Neuronal stem cell (in vitro differentiated cells): ENCODE data around the gene CNN1.

Source experiments
- DNase-seq: peaks from one replicate; pipeline ENCODE4 v3.0.0-alpha.2; 2013; ENCODE audit warnings: low spot score
- H2AFZ ChIP-seq: one replicate; pipeline ENCODE4 v1.6.1; 2013; ENCODE audit warnings: mild to moderate bottlenecking, low read length, inconsistent platforms
- H2AK5ac ChIP-seq: 2 replicates; pipeline ENCODE4 v1.6.1; 2013; ENCODE audit warnings: low read depth, mild to moderate bottlenecking, inconsistent platforms, low read length, moderate library complexity, mixed read lengths
- H2BK120ac ChIP-seq: 2 replicates; pipeline ENCODE4 v1.6.1; 2013; ENCODE audit warnings: low read depth, mild to moderate bottlenecking, inconsistent platforms, low read length, moderate library complexity, mixed read lengths
- H2BK12ac ChIP-seq: one replicate; pipeline ENCODE4 v1.6.1; 2013; ENCODE audit warnings: low read length, inconsistent platforms
- H2BK15ac ChIP-seq: 2 replicates; pipeline ENCODE4 v1.6.1; 2013; ENCODE audit warnings: mild to moderate bottlenecking, low read length, inconsistent platforms, mixed read lengths
- H2BK5ac ChIP-seq: one replicate; pipeline ENCODE4 v1.6.1; 2013; ENCODE audit warnings: inconsistent platforms, mild to moderate bottlenecking, low read length, moderate library complexity
- H3K14ac ChIP-seq: one replicate; pipeline ENCODE4 v1.6.1; 2013; ENCODE audit warnings: low read length, inconsistent platforms
- H3K18ac ChIP-seq: 2 replicates; pipeline ENCODE4 v1.6.1; 2013; ENCODE audit warnings: low read length, inconsistent platforms
- H3K23ac ChIP-seq: 2 replicates; pipeline ENCODE4 v1.6.1; 2013; ENCODE audit warnings: low read depth, mild to moderate bottlenecking, mixed read lengths, low read length, inconsistent platforms; ENCODE audit not compliant: poor library complexity
- H3K27ac ChIP-seq: replicated peaks from 3 replicates; pipeline ENCODE4 v1.5.1; 2013; ENCODE audit warnings: low read length, inconsistent platforms
- H3K27me3 ChIP-seq, 3 experiments: 2 replicates each; pipeline ENCODE4 v1.6.1; 2013; ENCODE audit warnings: low read length in 3 of 3, mild to moderate bottlenecking in 2 of 3, inconsistent platforms in 1 of 3, low read depth in 1 of 3, mixed read lengths in 1 of 3, moderate library complexity in 1 of 3; ENCODE audit not compliant: control insufficient read depth in 3 of 3, insufficient read depth in 3 of 3
- H3K36me3 ChIP-seq, 2 donors: replicated peaks in 1 of 2; 2 replicates each; pipeline ENCODE4 v1.6.1; 2013; ENCODE audit warnings: low read length in 2 of 2; ENCODE audit not compliant: control insufficient read depth in 2 of 2, insufficient read depth in 2 of 2
- H3K4ac ChIP-seq: 2 replicates; pipeline ENCODE4 v1.6.1; 2013; ENCODE audit warnings: inconsistent platforms, mild to moderate bottlenecking, low read length, moderate library complexity
- H3K4me1 ChIP-seq, 2 donors: 1 replicate in 1 of 2; 2 replicates in 1 of 2; pipeline ENCODE4 v1.6.1; 2013; ENCODE audit warnings: low read length in 2 of 2, low read depth in 1 of 2; ENCODE audit not compliant: control insufficient read depth in 2 of 2, insufficient read depth in 1 of 2
- H3K4me2 ChIP-seq: one replicate; pipeline ENCODE4 v1.6.1; 2013; ENCODE audit warnings: mild to moderate bottlenecking, low read length, inconsistent platforms; ENCODE audit not compliant: insufficient read depth, poor library complexity, severe bottlenecking
- H3K4me3 ChIP-seq, 2 donors: 2 replicates each; pipeline ENCODE4 v1.5.1; 2013; ENCODE audit warnings: low read length in 2 of 2, mild to moderate bottlenecking in 2 of 2, inconsistent platforms in 1 of 2, moderate library complexity in 1 of 2
- H3K79me1 ChIP-seq: one replicate; pipeline ENCODE4 v1.6.1; 2013; ENCODE audit warnings: low read depth, mild to moderate bottlenecking, inconsistent platforms, low read length, moderate library complexity
- H3K9ac ChIP-seq: one replicate; pipeline ENCODE4 v1.6.1; 2013; ENCODE audit warnings: mild to moderate bottlenecking, low read depth, low read length, inconsistent platforms; ENCODE audit not compliant: poor library complexity
- H3K9me3 ChIP-seq, 2 donors: replicated peaks in 1 of 2; 2 replicates each; pipeline versions ENCODE3 to v1.6.1; 2013; ENCODE audit warnings: low read length in 2 of 2, mild to moderate bottlenecking in 2 of 2, inconsistent platforms in 1 of 2, low read depth in 1 of 2, mixed read lengths in 1 of 2, moderate library complexity in 1 of 2; ENCODE audit not compliant: control insufficient read depth in 2 of 2, insufficient read depth in 1 of 2
- H4K8ac ChIP-seq: one replicate; pipeline ENCODE4 v1.6.1; 2013; ENCODE audit warnings: low read depth, mild to moderate bottlenecking, inconsistent platforms, low read length, moderate library complexity
- H4K91ac ChIP-seq: one replicate; pipeline ENCODE4 v1.6.1; 2013; ENCODE audit warnings: low read length, low read depth, mild to moderate bottlenecking, inconsistent platforms; ENCODE audit not compliant: poor library complexity
- WGBS, 2 donors: extraction: QIAGEN DNeasy Blood & Tissue Kit; methylation state at CpG; one replicate each; pipeline ENCODE4 v1.1.7; 2013; ENCODE audit warnings: missing lambda C conversion rate in 2 of 2, mixed read lengths in 1 of 2; ENCODE audit not compliant: insufficient read length in 2 of 2, insufficient replicate concordance in 1 of 2; ENCODE audit errors: extremely low coverage in 2 of 2; 5-methylcytosine and 5-hydroxymethylcytosine counted together

Gene CNN1

GRCh38 chr19:11534948-11535347 is 3.7 kb upstream of the CNN1 start:
- no CpG with 5 or more reads among the region's 5 CpGs for WGBS, 2 donors
- Histone ChIP-seq H2AK5ac (no peak overlapping the region), H3K23ac (no peak overlapping the region), H2BK12ac (no peak overlapping the region), H3K14ac (no peak overlapping the region), H2BK120ac (no peak overlapping the region), H4K91ac (no peak overlapping the region), H3K4me3 (no peak overlapping the region), H3K18ac (no peak overlapping the region), H3K4me1 (peaks cover 11 to 12% of the 10 kb centered on the region in 2 donors), H3K79me1 (peaks cover 1% of the 10 kb centered on the region), H2BK5ac (no peak overlapping the region), H3K9ac (no peak overlapping the region), H2BK15ac (no peak overlapping the region), H4K8ac (no peak overlapping the region), H3K36me3 (no peaks in the 10 kb centered on the region), H3K27ac (no peak overlapping the region), H3K27me3 (no peaks in the 10 kb centered on the region), H3K4me2 (no peak overlapping the region), H3K4ac (no peak overlapping the region), H3K9me3 (no peaks in the 10 kb centered on the region), H2AFZ (no peak overlapping the region)
- no peak for DNase-seq

DNA sequence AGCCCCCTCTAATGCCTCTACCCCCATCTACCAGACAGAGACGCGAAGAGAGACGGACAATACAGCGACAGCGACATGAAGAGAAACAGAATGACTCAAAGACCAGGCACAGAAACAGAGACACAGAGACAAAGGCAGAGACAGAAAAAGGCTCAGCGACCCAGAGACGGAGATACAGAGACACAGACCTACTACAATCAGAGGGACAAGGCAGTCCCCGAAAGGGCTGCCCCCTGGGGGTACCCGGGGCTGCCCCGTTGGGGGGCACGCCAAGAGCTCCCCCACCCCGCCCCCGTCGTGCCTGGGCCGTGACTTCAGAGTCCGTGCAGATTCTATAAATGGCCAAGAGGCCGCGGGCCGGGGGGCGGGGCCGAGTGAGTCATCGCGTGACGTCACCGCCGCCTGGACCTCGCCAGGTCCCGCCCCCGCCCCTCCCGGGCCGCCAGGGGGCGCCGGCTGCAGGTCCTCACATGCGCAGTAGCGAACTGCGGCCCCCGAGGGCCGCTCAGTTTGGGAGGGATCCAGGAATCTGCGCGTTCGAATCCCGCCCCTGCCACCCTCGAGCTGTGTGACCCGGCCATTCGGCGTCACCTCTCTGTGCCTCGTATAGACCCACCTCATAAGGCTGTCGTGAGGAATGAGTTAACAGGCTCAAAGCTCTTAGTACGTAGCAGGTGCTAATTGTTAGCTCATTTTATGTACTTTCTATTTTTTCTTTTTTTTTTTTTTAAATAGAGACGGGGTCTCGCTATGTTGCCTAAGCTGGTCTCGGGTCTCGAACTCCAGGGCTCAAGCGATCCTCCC is 2.7 kb upstream of the CNN1 start:
- Histone ChIP-seq H2AFZ (peak overlapping the region; percentile 93), H2BK120ac (no peak overlapping the region), H3K9ac (no peak overlapping the region), H3K79me1 (peaks cover 1% of the 10 kb centered on the region), H2BK12ac (no peak overlapping the region), H3K4ac (no peak overlapping the region), H2AK5ac (peak overlapping the region; percentile 66), H3K4me2 (peak overlapping the region; percentile 73), H2BK15ac (peak overlapping the region; percentile 5), H3K36me3 (no peaks in the 10 kb centered on the region), H2BK5ac (no peak overlapping the region), H3K14ac (no peak overlapping the region), H3K18ac (peak overlapping the region; percentile 96), H3K23ac (peak overlapping the region; percentile 81), H3K4me3 (peak overlapping the region; percentile 43 to 75), H3K4me1 (peaks cover 12 to 14% of the 10 kb centered on the region in 2 donors), H3K27ac (no peak overlapping the region), H4K8ac (peak overlapping the region; percentile 99), H3K27me3 (no peaks in the 10 kb centered on the region), H4K91ac (no peak overlapping the region), H3K9me3 (no peaks in the 10 kb centered on the region)
- no CpG with 5 or more reads among the region's 54 CpGs for WGBS, 2 donors
- DNase-seq = peak; percentile 90

DNA sequence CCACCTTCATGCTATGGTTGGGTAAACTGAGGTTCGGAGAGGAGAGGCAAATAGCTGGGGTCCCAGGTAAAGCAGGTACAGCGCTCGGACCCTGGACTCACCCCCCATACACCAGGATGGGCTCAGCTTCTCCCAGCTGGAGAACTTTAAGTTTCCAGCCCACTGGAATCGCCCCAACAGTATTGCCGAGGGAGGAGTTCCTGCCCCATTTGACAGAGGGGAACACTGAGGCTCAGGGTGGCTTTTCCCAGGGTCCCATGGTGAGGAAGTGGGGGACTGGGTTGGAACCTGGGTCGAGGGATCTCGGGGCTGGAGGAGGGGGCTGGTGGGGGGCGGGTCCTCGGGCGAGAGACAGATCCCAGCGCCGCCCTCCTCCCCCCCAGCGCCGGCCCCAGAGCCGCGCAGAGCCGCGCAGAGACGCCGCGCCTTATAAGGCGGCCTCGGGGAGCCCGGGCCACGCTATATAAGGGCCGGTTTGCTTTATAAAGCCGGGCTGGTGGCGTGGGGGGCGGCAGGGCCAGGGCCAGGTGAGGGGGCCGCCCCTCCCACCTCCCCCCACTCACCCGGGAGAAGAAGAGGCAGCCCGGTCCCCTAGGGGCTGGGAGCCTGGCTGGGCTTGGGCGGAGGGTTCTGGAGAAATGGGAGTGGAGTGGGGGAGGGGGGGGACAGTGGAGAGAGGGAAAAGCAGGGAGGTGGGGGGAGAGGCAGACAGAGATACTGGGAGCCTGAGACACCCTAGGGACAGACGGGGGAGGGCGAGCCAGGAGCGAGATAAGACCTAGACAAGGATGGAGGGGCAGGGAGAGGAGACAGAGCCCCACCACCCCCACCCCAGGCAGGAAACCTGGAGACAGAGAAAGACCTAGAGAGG is 1.1 kb downstream of the CNN1 start:
- H3K23ac ChIP-seq = peak overlapping the region; percentile 75

DNA sequence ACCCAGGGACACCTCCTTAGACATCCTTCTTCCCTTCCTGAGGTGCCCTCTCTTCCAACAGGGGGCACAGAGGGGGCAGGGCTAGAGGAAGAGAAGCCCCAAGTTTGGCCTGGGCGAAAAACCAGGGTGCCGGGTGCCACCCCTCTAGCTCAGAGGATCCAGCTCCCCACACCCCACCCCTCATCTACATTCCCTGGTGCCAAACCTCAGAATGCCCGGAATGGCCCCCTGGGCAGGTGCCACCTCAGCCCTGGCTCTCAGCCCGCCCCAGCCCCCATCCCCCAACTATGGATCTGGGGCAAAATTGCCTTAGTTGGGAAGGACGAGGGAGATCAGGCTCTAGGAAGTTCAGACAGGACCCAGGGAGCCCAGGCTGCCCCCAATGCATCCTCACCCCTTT is 2.0 kb downstream of the CNN1 start:
- H3K14ac ChIP-seq = no peak overlapping the region
- no peak overlapping the region for H2AFZ ChIP-seq
- H3K4me1 ChIP-seq = peaks cover 12% of the 10 kb centered on the region in 2 donors
- no peak overlapping the region for H3K4ac ChIP-seq
- no peak overlapping the region for H3K4me2 ChIP-seq
- WGBS, 2 donors = no CpG with 5 or more reads among the region's 5 CpGs
- no peak overlapping the region for H2BK5ac ChIP-seq
- H2BK15ac ChIP-seq = peak overlapping the region; percentile 35
- H4K91ac ChIP-seq = no peak overlapping the region
- no peaks in the 10 kb centered on the region for H3K36me3 ChIP-seq
- no peaks in the 10 kb centered on the region for H3K9me3 ChIP-seq
- H3K27me3 ChIP-seq = no peaks in the 10 kb centered on the region
- H3K27ac ChIP-seq = no peak overlapping the region
- no peak overlapping the region for H3K4me3 ChIP-seq
- H2AK5ac ChIP-seq = peak overlapping the region; percentile 23
- no peak overlapping the region for H3K23ac ChIP-seq
- peaks cover 1% of the 10 kb centered on the region for H3K79me1 ChIP-seq
- H3K9ac ChIP-seq = no peak overlapping the region
- no peak for DNase-seq
- no peak overlapping the region for H2BK12ac ChIP-seq
- H2BK120ac ChIP-seq = no peak overlapping the region
- no peak overlapping the region for H4K8ac ChIP-seq
- H3K18ac ChIP-seq = no peak overlapping the region

More for the DNA sequence above, 1.1 kb downstream of the CNN1 start:
- peak overlapping the region; percentile 61 for H3K4me2 ChIP-seq
- H4K8ac ChIP-seq = no peak overlapping the region
- no peak for DNase-seq
- H3K36me3 ChIP-seq = no peaks in the 10 kb centered on the region
- peak overlapping the region; percentile 40 to 79 for H3K4me3 ChIP-seq
- peak overlapping the region; percentile 38 for H4K91ac ChIP-seq
- no peaks in the 10 kb centered on the region for H3K9me3 ChIP-seq
- peak overlapping the region; percentile 96 for H3K18ac ChIP-seq
- H2BK15ac ChIP-seq = peak overlapping the region; percentile 79
- no peak overlapping the region for H3K4ac ChIP-seq
- peaks cover 1% of the 10 kb centered on the region for H3K79me1 ChIP-seq
- peak overlapping the region; percentile 63 for H2AFZ ChIP-seq
- peak overlapping the region; percentile 78 for H2BK120ac ChIP-seq
- peak overlapping the region; percentile 27 for H3K14ac ChIP-seq
- peak overlapping the region; percentile 73 for H2AK5ac ChIP-seq
- peak overlapping the region; percentile 66 for H2BK12ac ChIP-seq
- no CpG with 5 or more reads among the region's 36 CpGs for WGBS, 2 donors
- peak overlapping the region; percentile 2 for H3K9ac ChIP-seq
- no peak overlapping the region for H2BK5ac ChIP-seq
- no peak overlapping the region for H3K27ac ChIP-seq
- H3K27me3 ChIP-seq = no peaks in the 10 kb centered on the region
- H3K4me1 ChIP-seq = peaks cover 12 to 14% of the 10 kb centered on the region in 2 donors
